HG03064 (cell line): Measurements from ENCODE around the gene OMG.
"Not testable (repeated sequence)": the region's sequence is repeated elsewhere in the genome, so short reads cannot be mapped to it uniquely, and the experiment has no call there.

Experiments
- ATAC-seq: cut with Tn5 transposase; IDR thresholded peaks from one replicate; pipeline ENCODE4 v1.9.1; 2021; ENCODE audit warnings: low read depth; ENCODE audit not compliant: unreplicated experiment

Gene OMG

GRCh38 chr17:31309556-31309955, 12.5 kb upstream of the OMG start:
- ATAC-seq: no peak

GRCh38 chr17:31308372-31309334, 11.6 kb upstream of the OMG start:
- ATAC-seq: no peak

- no peak for ATAC-seq
These were observed 10.6 kb upstream of the OMG start for GRCh38 chr17:31307640-31308039.

GRCh38 chr17:31299624-31300023, 2.6 kb upstream of the OMG start:
- no peak for ATAC-seq

GRCh38 chr17:31296142-31296541, 897 bp downstream of the OMG start:
- ATAC-seq: no peak

- no peak for ATAC-seq
These were observed 1.6 kb downstream of the OMG start for GRCh38 chr17:31295489-31295871.

- no peak for ATAC-seq
These were observed 2.1 kb downstream of the OMG start for GRCh38 chr17:31294820-31295488.

GRCh38 chr17:31294231-31294630, 2.8 kb downstream of the OMG start:
- ATAC-seq: no peak

- ATAC-seq: no peak
These were observed 3.5 kb downstream of the OMG start for GRCh38 chr17:31293581-31293980.

- ATAC-seq: no peak
These were observed 5.2 kb downstream of the OMG start for GRCh38 chr17:31291820-31292219.

GRCh38 chr17:31289790-31290189, 7.2 kb downstream of the OMG start:
- no peak for ATAC-seq

GRCh38 chr17:31287932-31288331, 9.1 kb downstream of the OMG start:
- not testable (repeated sequence) for ATAC-seq

GRCh38 chr17:31286587-31286986, 10.5 kb downstream of the OMG start:
- ATAC-seq: no peak

GRCh38 chr17:31283841-31284240, 13.2 kb downstream of the OMG start:
- no peak for ATAC-seq

- ATAC-seq: no peak
These were observed 16.0 kb downstream of the OMG start for GRCh38 chr17:31281061-31281460.

GRCh38 chr17:31279401-31279800, 17.6 kb downstream of the OMG start:
- ATAC-seq: no peak

GRCh38 chr17:31275116-31275515, 21.9 kb downstream of the OMG start:
- no peak for ATAC-seq

GRCh38 chr17:31274252-31274651, 22.8 kb downstream of the OMG start:
- no peak for ATAC-seq

GRCh38 chr17:31273516-31273915, 23.5 kb downstream of the OMG start:
- no peak for ATAC-seq

GRCh38 chr17:31272803-31273202, 24.2 kb downstream of the OMG start:
- no peak for ATAC-seq

GRCh38 chr17:31272236-31272635, 24.8 kb downstream of the OMG start:
- no peak for ATAC-seq

GRCh38 chr17:31269578-31269983, 27.5 kb downstream of the OMG start:
- ATAC-seq: no peak
